Sigmoid colon (tissue), 4 donors: ENCODE data around the gene NR2F6.

Experiments
- EP300 ChIP-seq, 4 donors: sonication (generic); formaldehyde crosslinking; IDR thresholded peaks; one replicate each; pipeline ENCODE4 v1.6.1; 2017; ENCODE audit warnings: antibody characterized with exemption in 4 of 4
- POLR2AphosphoS5 ChIP-seq, 4 donors: sonication (generic); formaldehyde crosslinking; IDR thresholded peaks; one replicate each; pipeline ENCODE4 v1.6.1; 2017; ENCODE audit warnings: antibody characterized with exemption in 4 of 4

DNA sequence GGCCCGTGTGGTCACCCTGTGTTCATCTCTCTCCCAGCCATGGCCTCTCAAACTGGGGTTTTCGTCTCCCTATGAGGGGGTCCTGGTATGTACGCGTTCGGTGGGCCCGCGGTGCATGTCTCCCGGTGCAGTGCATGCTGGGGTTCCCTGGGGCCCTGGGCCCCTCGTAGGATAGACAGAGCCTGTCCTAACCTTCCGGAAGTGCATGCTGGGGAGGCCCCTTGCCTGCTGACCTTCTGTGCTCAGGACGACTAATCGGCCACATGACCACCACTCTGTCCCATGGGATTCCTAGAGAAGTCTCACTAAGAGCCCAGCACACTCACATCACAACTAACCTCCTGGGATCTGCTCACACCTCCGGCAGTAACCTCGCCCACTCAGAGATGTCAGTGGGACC lies 35.4 kb downstream of the NR2F6 start:
- no peak for TF ChIP-seq EP300 (IDR thresholded peaks at IDR 0.05)
- TF ChIP-seq POLR2AphosphoS5 (IDR thresholded peaks at IDR 0.05), result no peak
